Left lung (tissue), 10 donors: ENCODE data around the gene STARD3. TPM values are rescaled to one million over a fixed set of nuclear protein-coding genes. Genes with fewer than 3 reads are reported as not detected.

Experiments
- ATAC-seq: fragments of 200-7000 bp; cut with Tn5 transposase; one replicate; pipeline ENCODE4 v1.9.1; 2020; ENCODE audit warnings: moderate library complexity
- DNase-seq, 4 donors: peaks; one replicate each; pipeline ENCODE4 v3.0.0-alpha.2; 2013 to 2020
- H3K27ac ChIP-seq, 2 donors: fragments of 200-600 bp; sonication (generic) in 1 of 2; one replicate each; pipeline versions ENCODE4 v1.5.0 to v1.8.0; 2020 to 2021
- H3K27me3 ChIP-seq, 2 donors: fragments of 200-600 bp; sonication (generic) in 1 of 2; one replicate each; pipeline versions ENCODE4 v1.5.0 to v1.8.0; 2020 to 2021
- H3K36me3 ChIP-seq, 2 donors: fragments of 200-600 bp; sonication (generic) in 1 of 2; one replicate each; pipeline versions ENCODE4 v1.5.0 to v1.8.0; 2020 to 2021
- H3K4me1 ChIP-seq, 2 donors: fragments of 200-600 bp; one replicate each; pipeline ENCODE4 v1.8.0; 2021
- H3K4me3 ChIP-seq, 2 donors: fragments of 200-600 bp; sonication (generic) in 1 of 2; one replicate each; pipeline versions ENCODE4 v1.5.0 to v1.8.0; 2020 to 2021; ENCODE audit warnings: mild to moderate bottlenecking in 1 of 2
- H3K9me3 ChIP-seq, 2 donors: fragments of 200-600 bp; sonication (generic) in 1 of 2; one replicate each; pipeline versions ENCODE4 v1.5.0 to v1.8.0; 2020 to 2021
- intact Hi-C, 2 donors: fragments of 100-400 bp; cut with DNase I; formaldehyde crosslinking; loops; one replicate each; pipeline versions ENCODE4 v1.11.2 to v1.14.2; 2022
- polyA plus RNA-seq, 6 donors: library from polyadenylated mRNA; unstranded; fragments of 120-200 nt; gene quantifications; one replicate each; pipeline ENCODE4 v1.2.1, GENCODE V29; 2013; ENCODE audit not compliant: insufficient read length in 6 of 6
- total RNA-seq, 2 donors: library from RNA; stranded (reverse); fragmentation: NEBNext Ultra II Directional; extraction: Animal tissue kit (Norgen Biotek cat#: 25700); gene quantifications; one replicate each; pipeline ENCODE4 v1.2.1, GENCODE V29; 2021
- TF ChIP-seq, protein P1 (sequence below), 2 donors: fragments of 200-600 bp; sonication (generic) in 1 of 2; IDR thresholded peaks; one replicate each; pipeline versions ENCODE4 v1.5.0 to v1.8.0; 2021; ENCODE audit warnings: antibody characterized with exemption in 2 of 2
- donor health status: DM: no; HTN: yes; CAD: no.
- donor health status: DM: no; HTN: no; CAD: no.

STARD3 gene
- total and polyA plus RNA-seq, 8 donors = 42.1 to 66.1 (median 55.9) TPM

- Histone ChIP-seq H3K27me3 (peaks cover 0 to 39% of the 10 kb centered on the region in 2 donors), H3K4me1 (peaks cover 12 to 35% of the 10 kb centered on the region in 2 donors), H3K9me3 (no peaks in the 10 kb centered on the region), H3K36me3 (no peaks in the 10 kb centered on the region), H3K27ac (peak within 1 kb of the TSS; percentile 47 to 76), H3K4me3 (peak within 1 kb of the TSS; percentile 54 to 67)
- DNase-seq = peak in 3 of 4 donors; percentile 70 to 91 (median 79)
- intact Hi-C loops = no loop called here
- TF ChIP-seq, protein P1, sequence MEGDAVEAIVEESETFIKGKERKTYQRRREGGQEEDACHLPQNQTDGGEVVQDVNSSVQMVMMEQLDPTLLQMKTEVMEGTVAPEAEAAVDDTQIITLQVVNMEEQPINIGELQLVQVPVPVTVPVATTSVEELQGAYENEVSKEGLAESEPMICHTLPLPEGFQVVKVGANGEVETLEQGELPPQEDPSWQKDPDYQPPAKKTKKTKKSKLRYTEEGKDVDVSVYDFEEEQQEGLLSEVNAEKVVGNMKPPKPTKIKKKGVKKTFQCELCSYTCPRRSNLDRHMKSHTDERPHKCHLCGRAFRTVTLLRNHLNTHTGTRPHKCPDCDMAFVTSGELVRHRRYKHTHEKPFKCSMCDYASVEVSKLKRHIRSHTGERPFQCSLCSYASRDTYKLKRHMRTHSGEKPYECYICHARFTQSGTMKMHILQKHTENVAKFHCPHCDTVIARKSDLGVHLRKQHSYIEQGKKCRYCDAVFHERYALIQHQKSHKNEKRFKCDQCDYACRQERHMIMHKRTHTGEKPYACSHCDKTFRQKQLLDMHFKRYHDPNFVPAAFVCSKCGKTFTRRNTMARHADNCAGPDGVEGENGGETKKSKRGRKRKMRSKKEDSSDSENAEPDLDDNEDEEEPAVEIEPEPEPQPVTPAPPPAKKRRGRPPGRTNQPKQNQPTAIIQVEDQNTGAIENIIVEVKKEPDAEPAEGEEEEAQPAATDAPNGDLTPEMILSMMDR (IDR thresholded peaks at IDR 0.05) = no peak
- ATAC-seq = peak; percentile 85
Measured at GRCh38 chr17:39699818-39700147, 62.8 kb downstream of the STARD3 start, which contains the start of gene ERBB2. Gene ERBB2 (plus strand): TSS chr17:39700064. CDS start chr17:39700239, 175 bp downstream.

GRCh38 chr17:39700148-39700987 is 63.4 kb downstream of the STARD3 start:
- intact Hi-C loops = no loop called here
- Histone ChIP-seq H3K4me3 (peak overlapping the region; percentile 54 to 67), H3K36me3 (no peaks in the 10 kb centered on the region), H3K27ac (peak overlapping the region; percentile 47 to 76), H3K4me1 (peaks cover 17 to 41% of the 10 kb centered on the region in 2 donors), H3K9me3 (no peaks in the 10 kb centered on the region), H3K27me3 (peaks cover 0 to 39% of the 10 kb centered on the region in 2 donors)
- peak; percentile 28 for ATAC-seq
- TF ChIP-seq, protein P1 (IDR thresholded peaks at IDR 0.05) = no peak
- DNase-seq = peak in 3 of 4 donors; percentile 71 to 84 (median 84)

DNA sequence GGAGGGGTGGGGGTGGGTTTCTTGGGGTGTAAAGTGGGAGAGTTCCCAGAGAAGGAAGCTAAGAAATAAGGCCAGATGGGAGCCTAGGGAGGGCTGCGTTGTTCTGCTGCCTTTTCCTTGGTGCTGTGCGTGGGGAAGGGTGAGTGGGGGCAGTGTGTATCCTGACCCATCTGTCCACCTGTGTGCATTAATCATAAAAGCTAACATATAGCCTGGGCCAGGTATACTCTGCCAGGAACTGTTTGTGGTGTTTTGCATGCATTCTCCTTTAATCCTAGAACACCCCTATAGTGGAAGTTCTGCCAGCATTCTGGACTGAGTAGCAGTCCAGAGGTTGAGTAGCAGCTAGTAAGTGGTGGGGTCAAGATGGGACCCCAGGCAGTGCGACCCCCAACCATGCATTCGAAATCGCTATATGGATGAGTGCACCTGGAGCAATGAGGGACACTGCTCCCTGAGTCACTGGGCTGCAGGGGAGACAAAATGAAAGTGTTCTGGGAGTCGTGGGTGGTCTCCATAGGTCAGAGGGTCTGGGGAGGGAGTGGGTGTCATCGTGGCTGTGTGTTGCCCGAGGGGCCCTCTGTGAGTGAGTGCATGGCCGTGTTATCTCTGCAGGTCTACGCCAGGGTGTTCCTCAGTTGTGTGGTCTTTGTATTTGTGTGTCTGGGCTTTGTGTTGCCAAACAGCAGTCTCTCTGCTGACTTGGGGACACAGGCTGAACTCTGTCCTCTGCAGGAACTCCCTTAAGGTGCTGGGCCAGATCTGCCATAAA is 64.3 kb downstream of the STARD3 start:
- TF ChIP-seq, protein P1 (IDR thresholded peaks at IDR 0.05) = no peak
- intact Hi-C loops = no loop called here
- peaks cover 19 to 41% of the 10 kb centered on the region in 2 donors for H3K4me1 ChIP-seq
- no peak for ATAC-seq
- peak overlapping the region; percentile 54 to 67 for H3K4me3 ChIP-seq
- peaks cover 0 to 39% of the 10 kb centered on the region in 2 donors for H3K27me3 ChIP-seq
- H3K36me3 ChIP-seq = no peaks in the 10 kb centered on the region
- H3K9me3 ChIP-seq = no peaks in the 10 kb centered on the region
- peak in 1 of 4 donors; percentile 27 for DNase-seq
- H3K27ac ChIP-seq = no peak overlapping the region

DNA sequence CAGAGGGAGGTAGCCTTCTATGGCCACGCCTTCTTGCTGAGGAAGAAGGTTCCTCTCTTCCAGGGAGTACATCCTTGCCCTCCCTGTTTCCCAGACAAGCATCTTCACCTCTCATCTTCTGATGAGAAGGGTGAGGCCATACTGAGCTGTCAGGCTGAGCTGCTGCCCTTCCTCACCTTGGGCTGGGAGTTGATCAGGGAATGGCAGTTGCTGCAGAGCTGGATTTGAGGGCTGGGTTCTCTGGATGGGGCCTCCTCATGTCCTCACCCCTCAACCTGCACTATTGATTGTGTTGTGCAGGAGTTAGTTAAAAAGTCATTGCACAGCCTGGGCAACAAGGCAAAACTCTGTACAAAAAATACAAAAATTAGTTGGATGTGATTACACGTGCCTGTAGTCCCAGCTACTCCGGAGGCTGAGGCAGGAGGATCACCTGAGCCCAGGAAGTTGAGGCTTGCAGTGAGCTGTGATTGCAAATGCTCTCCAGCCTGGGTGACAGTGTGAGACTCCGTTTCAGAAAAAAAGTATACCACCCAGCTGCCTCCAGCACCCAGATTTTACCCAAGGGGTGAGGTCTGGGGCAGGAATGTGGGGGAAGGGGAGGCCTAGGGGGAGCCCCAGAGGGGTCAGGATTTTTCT is 65.0 kb downstream of the STARD3 start:
- Histone ChIP-seq H3K9me3 (no peaks in the 10 kb centered on the region), H3K27me3 (peaks cover 0 to 39% of the 10 kb centered on the region in 2 donors), H3K27ac (no peak overlapping the region), H3K4me1 (peaks cover 19 to 41% of the 10 kb centered on the region in 2 donors), H3K36me3 (no peaks in the 10 kb centered on the region), H3K4me3 (peak overlapping the region in 1 of 2 donors; percentile 67)
- DNase-seq = peak in 1 of 4 donors; percentile 2
- intact Hi-C loops = no loop called here
- no peak for ATAC-seq
- TF ChIP-seq, protein P1 (IDR thresholded peaks at IDR 0.05) = no peak
